ENCODE measurements around the gene DUSP16. TPM values are rescaled to one million over a fixed set of nuclear protein-coding genes. Genes with fewer than 3 reads are reported as not detected.
A peak's percentile ranks its signal among the peaks of the same experiment; 100 is the strongest.
"Not testable (repeated sequence)": the region's sequence is repeated elsewhere in the genome, so short reads cannot be mapped to it uniquely, and the experiment has no call there.

DUSP16 gene
- total RNA-seq, 2 donors from 2014 or later, result 81.1 to 94.8 TPM

DNA sequence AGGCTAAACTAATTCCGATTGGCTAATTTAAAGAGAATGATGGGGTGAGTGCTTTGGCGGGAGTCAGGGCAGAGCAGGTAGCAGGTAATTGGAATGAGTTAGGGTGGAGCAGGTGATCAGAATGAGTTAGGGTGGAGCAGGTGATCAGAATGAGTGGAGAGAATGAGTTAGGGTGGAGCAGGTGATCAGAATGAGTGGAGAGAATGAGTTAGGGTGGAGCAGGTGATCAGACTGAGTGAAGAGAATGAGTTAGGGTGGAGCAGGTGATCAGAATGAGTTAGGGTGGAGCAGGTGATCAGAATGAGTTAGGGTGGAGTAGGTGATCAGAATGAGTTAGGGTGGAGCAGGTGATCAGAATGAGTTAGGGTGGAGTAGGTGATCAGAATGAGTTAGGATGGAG lies 33.3 kb upstream of the DUSP16 start:
- not testable (repeated sequence) for H3K36me3 Mint-ChIP-seq (ENCODE audit: low read depth); H3K27ac Mint-ChIP-seq; H3K27me3 Mint-ChIP-seq; ATAC-seq; H3K9me3 ChIP-seq (ENCODE audit: control insufficient read depth, low read length, poor library complexity, severe bottlenecking); H3K4me1 Mint-ChIP-seq; DNase-seq; H3K4me3 Mint-ChIP-seq

DNA sequence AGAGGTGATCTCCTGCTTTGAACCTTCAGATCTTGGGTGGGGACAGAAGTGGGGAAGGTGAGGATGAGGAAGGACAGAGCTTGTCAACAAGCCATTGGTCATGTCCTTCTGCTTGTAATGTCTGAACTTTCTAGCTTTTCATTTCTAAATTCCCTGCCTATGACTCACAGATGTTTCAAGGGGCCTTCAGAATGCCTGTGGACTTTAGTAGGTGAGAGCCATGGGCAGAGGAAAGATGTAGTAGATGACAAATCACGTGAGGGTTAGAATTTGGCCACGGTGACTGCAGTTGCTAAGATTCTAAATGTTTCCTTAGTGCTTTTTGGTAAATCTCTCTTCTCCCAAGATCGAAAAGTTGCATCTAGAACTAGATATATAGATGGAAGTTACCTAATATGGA lies 30.3 kb upstream of the DUSP16 start:
- no peaks in the 10 kb centered on the region for H3K9me3 ChIP-seq (ENCODE audit: control insufficient read depth, low read length, poor library complexity, severe bottlenecking)
- H3K27ac Mint-ChIP-seq, result no peak overlapping the region
- no peak for DNase-seq
- peak overlapping the region; percentile 37 for H3K4me3 Mint-ChIP-seq
- H3K36me3 Mint-ChIP-seq (ENCODE audit: low read depth), result no peaks in the 10 kb centered on the region
- ATAC-seq, result no peak
- H3K4me1 Mint-ChIP-seq, result peaks cover 3% of the 10 kb centered on the region
- H3K27me3 Mint-ChIP-seq, result no peaks in the 10 kb centered on the region

DNA sequence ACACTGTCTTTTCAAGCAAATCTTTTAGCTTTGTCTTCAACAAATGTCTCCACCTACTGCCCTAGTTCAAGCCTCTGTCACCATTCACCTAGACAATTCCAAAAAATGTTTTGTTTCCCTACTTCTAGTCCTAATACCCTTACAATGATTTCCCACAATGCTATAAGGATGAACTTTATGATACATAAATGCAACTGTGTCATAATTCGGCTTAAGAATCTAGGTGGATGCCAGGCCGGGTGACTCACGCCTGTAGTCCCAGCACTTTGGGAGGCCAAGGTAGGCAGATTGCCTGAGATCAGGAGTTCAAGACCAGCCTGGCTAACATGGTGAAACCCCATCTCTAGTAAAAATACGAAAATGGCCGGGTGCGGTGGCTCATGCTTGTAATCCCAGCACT lies 28.3 kb upstream of the DUSP16 start:
- DNase-seq (no peak), ATAC-seq (no peak)
- no peak overlapping the region for H3K4me3 Mint-ChIP-seq
- no peaks in the 10 kb centered on the region for H3K36me3 Mint-ChIP-seq (ENCODE audit: low read depth)
- no peaks in the 10 kb centered on the region for H3K27me3 Mint-ChIP-seq
- H3K27ac Mint-ChIP-seq, result no peak overlapping the region
- H3K9me3 ChIP-seq (ENCODE audit: control insufficient read depth, low read length, poor library complexity, severe bottlenecking), result no peaks in the 10 kb centered on the region
- H3K4me1 Mint-ChIP-seq, result peaks cover 3% of the 10 kb centered on the region

DNA sequence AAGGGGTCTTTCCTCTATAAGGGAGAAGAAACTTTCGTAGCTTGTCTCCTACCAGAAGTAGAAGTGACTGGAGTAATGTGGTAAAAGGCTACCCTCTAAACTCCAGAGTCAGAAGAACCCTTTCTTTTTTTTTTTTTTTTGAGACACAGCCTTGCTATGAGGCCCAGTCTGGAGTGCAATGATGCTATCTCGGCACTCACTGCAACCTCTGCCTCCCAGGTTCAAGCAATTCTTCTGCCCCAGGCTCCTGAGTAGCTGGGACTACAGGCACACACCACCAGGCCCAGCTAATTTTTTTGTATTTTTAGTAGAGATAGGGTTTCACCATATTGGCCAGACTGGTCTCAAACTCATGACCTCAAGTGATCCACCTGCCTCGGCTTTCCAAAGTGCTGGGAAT lies 25.8 kb upstream of the DUSP16 start:
- H3K9me3 ChIP-seq (ENCODE audit: control insufficient read depth, low read length, poor library complexity, severe bottlenecking); H3K27me3 Mint-ChIP-seq; ATAC-seq; DNase-seq; H3K36me3 Mint-ChIP-seq (ENCODE audit: low read depth); H3K4me1 Mint-ChIP-seq; H3K27ac Mint-ChIP-seq; H3K4me3 Mint-ChIP-seq: not testable (repeated sequence)

DNA sequence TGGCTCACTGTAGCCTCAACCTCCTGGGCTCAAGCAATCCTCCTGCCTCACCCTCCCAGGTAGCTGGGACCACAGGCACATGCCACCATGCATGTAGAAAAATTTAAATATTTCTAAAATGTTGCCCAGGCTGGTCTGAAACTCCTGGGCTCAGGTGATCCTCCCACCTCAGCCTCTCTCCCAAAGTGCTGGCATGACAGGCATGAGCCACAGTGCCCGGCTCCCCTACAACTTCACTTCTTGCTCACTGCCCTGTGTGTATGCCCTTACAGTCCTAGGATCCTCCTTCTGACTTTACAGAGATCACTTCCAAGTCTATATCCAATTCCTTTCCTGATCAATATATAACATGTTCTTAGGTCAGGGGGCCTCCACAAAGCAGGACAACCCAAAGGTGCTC lies 25.2 kb upstream of the DUSP16 start:
- H3K27ac Mint-ChIP-seq, result no peak overlapping the region
- no peak overlapping the region for H3K4me3 Mint-ChIP-seq
- no peaks in the 10 kb centered on the region for H3K27me3 Mint-ChIP-seq
- H3K36me3 Mint-ChIP-seq (ENCODE audit: low read depth), result no peaks in the 10 kb centered on the region
- no peaks in the 10 kb centered on the region for H3K9me3 ChIP-seq (ENCODE audit: control insufficient read depth, low read length, poor library complexity, severe bottlenecking)
- no peak for ATAC-seq
- H3K4me1 Mint-ChIP-seq, result peaks cover 6% of the 10 kb centered on the region
- no peak for DNase-seq

DNA sequence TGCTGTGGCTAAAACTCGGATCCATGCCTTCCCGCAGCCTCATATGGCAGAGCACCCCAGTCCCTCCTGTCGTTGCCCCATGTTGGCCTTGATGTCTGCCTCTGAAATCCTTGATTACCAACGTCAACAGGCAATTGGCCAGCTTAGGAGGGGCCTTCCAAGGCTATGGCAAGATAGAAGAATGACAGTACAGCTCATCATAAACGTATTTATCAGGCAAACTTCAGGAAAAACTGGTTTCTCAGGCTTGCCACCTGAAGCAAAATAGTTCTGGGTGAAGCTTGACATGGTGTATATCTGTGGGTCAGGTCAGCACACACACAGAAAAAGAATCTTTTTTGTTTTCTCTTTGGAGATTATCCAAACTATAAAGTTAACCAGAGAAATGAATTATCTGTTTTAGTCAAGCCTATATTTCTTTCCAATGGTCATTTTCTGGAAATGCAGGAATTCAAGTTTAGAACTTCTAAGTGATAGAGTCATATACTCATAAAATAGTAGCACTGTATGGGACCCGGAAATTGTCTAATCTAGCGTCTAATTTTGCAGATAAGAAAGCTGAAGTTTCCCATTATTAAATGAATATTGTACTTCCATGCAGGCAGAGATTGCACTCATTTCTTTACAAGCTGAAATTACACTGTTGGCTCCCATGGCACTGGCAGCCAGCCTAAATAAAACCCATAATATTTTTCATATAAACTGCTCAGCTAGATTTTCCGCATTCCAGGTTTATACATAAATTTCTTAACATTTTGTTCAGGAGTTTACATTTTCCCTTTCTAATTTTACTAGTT lies 24.4 kb upstream of the DUSP16 start:
- Mint-ChIP-seq H3K27ac (no peak overlapping the region), H3K4me1 (peaks cover 14% of the 10 kb centered on the region), H3K27me3 (no peaks in the 10 kb centered on the region), H3K36me3 (ENCODE audit: low read depth) (no peaks in the 10 kb centered on the region), H3K4me3 (no peak overlapping the region)
- H3K9me3 ChIP-seq (ENCODE audit: control insufficient read depth, low read length, poor library complexity, severe bottlenecking), result no peaks in the 10 kb centered on the region
- DNase-seq, result no peak
- ATAC-seq, result no peak

DNA sequence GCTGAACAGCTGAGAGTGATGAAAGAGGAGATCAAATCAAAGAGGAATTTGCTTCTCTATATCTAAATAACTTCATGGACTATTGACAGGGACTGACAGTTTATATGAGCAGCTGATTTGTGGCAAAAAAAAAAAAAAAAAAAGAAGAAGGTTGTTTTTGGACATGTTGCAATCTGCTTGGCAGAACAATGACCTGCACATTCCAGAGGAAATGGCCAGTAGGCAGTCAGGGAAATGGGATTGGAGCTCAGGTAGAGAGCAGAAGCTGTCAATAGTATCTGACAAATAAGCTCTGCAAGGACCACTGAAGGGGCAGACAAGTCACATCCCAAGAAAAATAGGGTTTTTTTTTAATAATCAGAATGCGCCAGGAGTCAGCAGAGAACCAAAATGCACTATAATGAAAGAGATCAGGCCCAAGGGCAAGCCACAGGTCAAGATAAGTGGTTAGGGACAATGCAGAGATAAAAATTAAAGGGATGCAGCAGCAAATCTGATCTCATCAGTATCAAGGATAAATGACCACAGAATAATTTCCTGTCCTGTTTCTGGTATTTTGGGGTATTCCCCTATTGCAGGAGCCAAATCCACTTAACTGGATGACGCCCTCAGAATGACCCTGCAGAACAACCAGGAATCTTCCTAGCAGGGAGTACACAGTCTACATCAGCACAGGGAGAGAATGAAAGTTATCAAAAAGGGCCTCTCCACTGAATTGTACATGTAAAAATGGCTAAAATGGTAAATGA lies 22.6 kb upstream of the DUSP16 start:
- no peak for ATAC-seq
- DNase-seq, result no peak
- Mint-ChIP-seq H3K27me3 (no peaks in the 10 kb centered on the region), H3K36me3 (ENCODE audit: low read depth) (no peaks in the 10 kb centered on the region), H3K27ac (no peak overlapping the region), H3K4me3 (no peak overlapping the region), H3K4me1 (peaks cover 14% of the 10 kb centered on the region)
- H3K9me3 ChIP-seq (ENCODE audit: control insufficient read depth, low read length, poor library complexity, severe bottlenecking), result no peaks in the 10 kb centered on the region

DNA sequence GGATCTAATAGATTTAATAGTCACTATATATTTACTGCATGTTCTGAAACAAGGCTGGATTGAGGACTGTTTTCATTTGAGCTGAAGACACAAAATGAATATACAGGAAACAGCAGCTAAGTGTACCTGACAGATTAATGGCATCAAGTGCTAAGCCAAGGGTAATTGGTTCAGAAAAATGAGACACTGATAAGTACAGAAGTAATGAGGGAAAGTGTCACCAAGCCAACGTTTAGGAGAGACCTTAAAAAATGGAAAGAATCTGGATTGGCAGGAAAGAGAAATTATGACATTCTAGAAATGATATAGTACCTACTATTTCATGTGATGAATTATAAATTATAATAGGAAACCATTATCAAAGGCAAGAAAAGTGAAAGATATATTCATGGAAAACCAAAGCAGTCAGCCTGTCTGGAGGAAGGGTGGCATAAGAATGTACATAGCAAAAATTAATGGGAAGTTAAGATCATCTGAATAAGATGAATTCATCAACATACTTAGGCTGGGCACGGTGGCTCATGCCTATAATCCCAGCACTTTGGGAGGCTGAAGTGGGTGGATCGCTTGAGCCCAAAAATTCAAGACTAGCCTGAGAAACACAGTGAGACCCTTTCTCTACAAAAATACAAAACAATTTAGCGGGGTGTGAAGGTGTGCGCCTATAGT lies 21.0 kb upstream of the DUSP16 start:
- peaks cover 11% of the 10 kb centered on the region for H3K4me1 Mint-ChIP-seq
- H3K27me3 Mint-ChIP-seq, result no peaks in the 10 kb centered on the region
- H3K27ac Mint-ChIP-seq, result no peak overlapping the region
- ATAC-seq (no peak), DNase-seq (no peak)
- no peaks in the 10 kb centered on the region for H3K36me3 Mint-ChIP-seq (ENCODE audit: low read depth)
- no peaks in the 10 kb centered on the region for H3K9me3 ChIP-seq (ENCODE audit: control insufficient read depth, low read length, poor library complexity, severe bottlenecking)
- H3K4me3 Mint-ChIP-seq, result no peak overlapping the region

DNA sequence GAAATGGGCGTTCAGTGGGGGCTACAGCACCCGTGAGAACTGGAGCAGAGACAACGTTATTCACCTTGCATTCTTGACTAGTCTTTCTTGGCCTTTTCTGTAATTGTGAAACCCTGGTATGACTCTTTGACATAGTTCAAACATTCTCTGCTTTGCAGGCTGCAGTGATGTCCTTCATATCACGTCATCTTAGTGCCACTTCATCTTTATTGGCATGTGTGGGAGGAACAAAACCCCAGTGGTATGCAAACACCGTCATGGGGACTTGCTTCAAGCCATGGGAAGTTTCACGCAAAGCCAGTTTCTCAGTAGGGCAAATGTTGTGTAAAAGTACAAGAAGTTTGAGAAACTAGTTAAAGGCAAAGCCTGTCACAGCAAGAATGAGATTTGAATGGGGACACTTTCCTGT lies 20.2 kb upstream of the DUSP16 start:
- no peaks in the 10 kb centered on the region for H3K27me3 Mint-ChIP-seq
- H3K27ac Mint-ChIP-seq, result no peak overlapping the region
- peaks cover 11% of the 10 kb centered on the region for H3K4me1 Mint-ChIP-seq
- no peak overlapping the region for H3K4me3 Mint-ChIP-seq
- H3K36me3 Mint-ChIP-seq (ENCODE audit: low read depth), result no peaks in the 10 kb centered on the region
- no peak for DNase-seq
- ATAC-seq, result peak; percentile 41
- H3K9me3 ChIP-seq (ENCODE audit: control insufficient read depth, low read length, poor library complexity, severe bottlenecking), result no peaks in the 10 kb centered on the region

DNA sequence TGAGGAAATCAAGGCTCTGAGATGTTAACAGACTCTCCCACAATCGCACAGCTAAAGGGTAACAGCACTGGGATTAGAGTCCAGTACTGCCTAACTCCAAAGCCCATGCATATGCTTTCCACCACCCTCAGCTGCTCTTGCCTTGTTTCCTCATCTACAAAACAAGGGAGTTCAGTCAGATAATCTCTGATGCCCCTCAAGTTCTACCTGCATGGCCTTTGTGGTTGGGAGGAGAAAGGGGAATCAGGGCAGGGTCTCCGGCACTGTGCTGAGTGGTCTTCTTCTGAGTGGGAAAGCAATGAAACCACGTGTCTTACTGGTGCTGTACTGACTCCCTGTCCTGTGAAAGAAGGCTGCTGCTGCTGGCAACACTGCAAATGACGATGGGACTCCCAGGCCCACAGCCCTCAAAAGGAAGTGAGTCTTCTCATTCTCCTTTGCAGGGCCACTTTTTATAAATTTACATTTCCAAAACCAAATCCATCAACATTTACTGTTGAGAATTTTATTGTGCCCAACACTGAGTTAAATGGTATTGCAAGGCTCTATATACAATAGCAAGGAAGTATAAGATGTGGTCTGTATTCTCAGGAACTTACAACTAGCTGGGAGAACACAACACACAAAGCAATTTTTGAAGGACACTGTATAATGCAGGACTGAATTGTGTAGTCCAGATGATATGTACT lies 19.7 kb upstream of the DUSP16 start:
- DNase-seq (no peak), ATAC-seq (peak; percentile 33)
- Mint-ChIP-seq H3K4me3 (peak overlapping the region; percentile 15), H3K36me3 (ENCODE audit: low read depth) (no peaks in the 10 kb centered on the region), H3K4me1 (peaks cover 11% of the 10 kb centered on the region), H3K27ac (no peak overlapping the region), H3K27me3 (no peaks in the 10 kb centered on the region)
- H3K9me3 ChIP-seq (ENCODE audit: control insufficient read depth, low read length, poor library complexity, severe bottlenecking), result no peaks in the 10 kb centered on the region

DNA sequence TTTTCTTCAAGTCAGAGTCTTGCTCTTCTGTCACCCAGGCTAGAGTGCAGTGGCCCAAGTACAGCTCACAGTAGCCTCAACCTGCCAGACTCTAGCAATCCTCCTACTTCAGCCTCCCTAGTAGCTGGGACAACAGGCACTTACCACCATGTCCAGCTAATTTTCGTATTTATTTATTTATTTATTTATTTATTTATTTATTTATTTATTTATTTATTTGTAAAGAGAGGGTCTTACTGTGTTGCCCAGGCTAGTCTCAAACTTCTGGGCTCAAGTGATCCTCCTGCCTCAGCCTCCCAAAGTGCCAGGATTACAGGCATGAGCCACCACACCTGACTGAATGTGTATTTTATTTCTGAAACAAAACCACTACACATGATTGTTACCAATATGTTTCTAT lies 18.1 kb upstream of the DUSP16 start:
- H3K4me3 Mint-ChIP-seq, DNase-seq, H3K27me3 Mint-ChIP-seq: not testable (repeated sequence)

DNA sequence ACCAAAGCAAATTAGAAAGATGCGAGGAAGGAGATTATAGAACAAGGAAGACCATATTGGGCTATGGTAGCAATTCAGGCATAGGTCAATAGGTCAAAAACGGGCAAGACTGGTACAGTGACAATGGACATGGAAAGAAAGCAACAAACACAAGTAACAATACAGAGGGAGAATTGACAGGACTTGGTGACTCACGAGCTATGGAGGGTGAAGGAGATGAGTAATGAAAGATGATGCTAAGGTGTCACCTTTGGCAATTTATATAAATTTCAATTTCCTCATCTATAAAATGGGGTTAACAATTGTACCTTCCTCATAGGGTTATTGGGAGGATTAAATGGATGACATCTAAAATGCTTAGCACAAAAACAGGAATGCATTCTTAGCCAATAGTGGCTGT lies 15.1 kb upstream of the DUSP16 start:
- H3K27ac Mint-ChIP-seq, result no peak overlapping the region
- H3K27me3 Mint-ChIP-seq, result no peaks in the 10 kb centered on the region
- H3K36me3 Mint-ChIP-seq (ENCODE audit: low read depth), result peaks cover 2% of the 10 kb centered on the region
- no peak for ATAC-seq
- no peak overlapping the region for H3K4me3 Mint-ChIP-seq
- DNase-seq, result no peak
- H3K4me1 Mint-ChIP-seq, result peaks cover 10% of the 10 kb centered on the region
- H3K9me3 ChIP-seq (ENCODE audit: control insufficient read depth, low read length, poor library complexity, severe bottlenecking), result no peaks in the 10 kb centered on the region

More for the DNA sequence above, 18.1 kb upstream of the DUSP16 start:
- H3K4me1 Mint-ChIP-seq, result peaks cover 13% of the 10 kb centered on the region
- H3K36me3 Mint-ChIP-seq (ENCODE audit: low read depth); H3K27ac Mint-ChIP-seq; H3K9me3 ChIP-seq (ENCODE audit: control insufficient read depth, low read length, poor library complexity, severe bottlenecking); ATAC-seq: not testable (repeated sequence)

DNA sequence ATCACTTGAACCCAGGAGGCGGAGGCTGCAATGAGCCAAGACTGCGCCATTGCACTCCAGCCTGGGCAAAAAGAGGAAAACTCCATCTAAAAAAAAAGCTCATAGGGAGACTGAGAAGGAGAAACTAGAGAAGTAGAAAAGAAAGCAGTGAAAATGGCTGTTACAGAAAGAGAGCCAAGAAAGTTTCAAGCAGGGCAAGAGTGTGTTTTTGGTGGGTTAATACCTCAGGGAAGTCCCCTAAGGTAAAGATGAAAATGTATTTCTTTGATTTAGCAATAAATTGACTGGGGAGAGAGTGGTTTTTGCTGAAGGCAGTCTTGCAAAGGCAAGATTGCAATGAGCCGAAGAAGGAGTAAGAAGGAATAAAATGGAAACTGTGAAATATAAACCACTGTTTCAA lies 10.0 kb upstream of the DUSP16 start:
- no peak overlapping the region for H3K27ac Mint-ChIP-seq
- H3K4me3 Mint-ChIP-seq, result no peak overlapping the region
- ATAC-seq, result no peak

More for the DNA sequence above, 10.0 kb upstream of the DUSP16 start:
- H3K9me3 ChIP-seq (ENCODE audit: control insufficient read depth, low read length, poor library complexity, severe bottlenecking), result no peaks in the 10 kb centered on the region
- Mint-ChIP-seq H3K4me1 (peaks cover 6% of the 10 kb centered on the region), H3K36me3 (ENCODE audit: low read depth) (peaks cover 2% of the 10 kb centered on the region), H3K27me3 (no peaks in the 10 kb centered on the region)
- no peak for DNase-seq

Data from T-helper 17 cell (primary cell).